HCT116 (cell line): Measurements from ENCODE around the gene CRTC1. TPM values are rescaled to one million over a fixed set of nuclear protein-coding genes. Genes with fewer than 3 reads are reported as not detected.
A peak's percentile ranks its signal among the peaks of the same experiment; 100 is the strongest.

Source experiments
- ATAC-seq: fragments of 200-7000 bp; cut with Tn5 transposase; 2 replicates; pipeline ENCODE4 v1.9.1; 2020; ENCODE audit warnings: mild to moderate bottlenecking, moderate library complexity
- BruUV-seq: library from RNA; stranded (reverse); fragments of 400-500 nt; replicated peaks from 2 replicates; lab custom pipeline; 2021; lab: Mats Ljungman, UMichigan
- CTCF ChIA-PET: fragments of 300-600 bp; sonication (Branson Sonifier 250); formaldehyde crosslinking; loops from one replicate; lab custom pipeline; 2021; ENCODE audit warnings: antibody characterized with exemption; lab: Charles Lee
- POLR2A ChIA-PET: fragments of 300-600, 350-600 bp; sonication (Branson Sonifier 250); formaldehyde crosslinking; loops from one replicate; lab custom pipeline; 2021; ENCODE audit warnings: antibody characterized with exemption; lab: Charles Lee
- RAD21 ChIA-PET, 2 experiments: fragments of 300-600 bp; sonication (Branson Sonifier 250); formaldehyde crosslinking; loops; one replicate each; lab custom pipeline; 2023; ENCODE audit warnings: low total read pairs in 2 of 2; ENCODE audit not compliant: uncharacterized antibody in 2 of 2, unreplicated experiment in 2 of 2, low non-redundant PET in 1 of 2; lab: Charles Lee
- DNase-seq: peaks from one replicate; pipeline ENCODE4 v3.0.0-alpha.2; 2010; ENCODE audit warnings: low read depth, low spot score
- H2AFZ ChIP-seq: fragments of 200-600 bp; shearing (Covaris generic), sonication (generic); 2 replicates; pipeline ENCODE4 v1.6.1; 2017; ENCODE audit warnings: low read depth, mixed run types, mixed read lengths, antibody characterized with exemption, low read length; ENCODE audit not compliant: poor library complexity, severe bottlenecking
- H3K27ac ChIP-seq: 2 replicates; pipeline ENCODE4 v1.5.1; 2012; ENCODE audit warnings: low read depth, low read length
- H3K27me3 ChIP-seq: fragments of 200-600 bp; sonication (generic); 2 replicates; pipeline ENCODE4 v1.6.1; 2016; ENCODE audit warnings: mixed run types, low read length, mixed read lengths; ENCODE audit not compliant: insufficient read depth
- H3K36me3 ChIP-seq, 2 experiments: fragments of 200-500 bp in 1 of 2; fragments of 200-600 bp in 1 of 2; sonication (Bioruptor generic) in 1 of 2; sonication (generic) in 1 of 2; 2 replicates each; pipeline versions ENCODE4 v1.5.1 to v1.6.1; 2014 to 2016; ENCODE audit warnings: low read length in 2 of 2, inconsistent platforms in 1 of 2, mixed read lengths in 1 of 2, mixed run types in 1 of 2; ENCODE audit not compliant: insufficient read depth in 2 of 2, control insufficient read depth in 1 of 2
- H3K4me1 ChIP-seq, 2 experiments: fragments of 200-600 bp in 1 of 2; sonication (generic) in 1 of 2; 2 replicates each; pipeline versions ENCODE4 v1.5.1 to v1.6.1; 2012 to 2017; ENCODE audit warnings: low read length in 2 of 2, inconsistent platforms in 1 of 2, mild to moderate bottlenecking in 1 of 2, mixed read lengths in 1 of 2, mixed run types in 1 of 2, moderate library complexity in 1 of 2; ENCODE audit not compliant: insufficient read depth in 2 of 2, control insufficient read depth in 1 of 2
- H3K4me2 ChIP-seq: fragments of 200-600 bp; sonication (generic); 2 replicates; pipeline ENCODE4 v1.6.1; 2017; ENCODE audit warnings: mixed run types, low read length, mixed read lengths
- H3K4me3 ChIP-seq, 2 experiments: fragments of 200-600 bp in 1 of 2; sonication (generic) in 1 of 2; replicated peaks in 1 of 2; 2 replicates each; pipeline ENCODE4 v1.5.1; 2011 to 2016; ENCODE audit warnings: low read length in 2 of 2, control low read depth in 1 of 2, low read depth in 1 of 2, mild to moderate bottlenecking in 1 of 2, mixed read lengths in 1 of 2, mixed run types in 1 of 2
- H3K79me2 ChIP-seq: fragments of 200-600 bp; sonication (generic); 2 replicates; pipeline ENCODE4 v1.6.1; 2017; ENCODE audit warnings: mild to moderate bottlenecking, mixed run types, low read length, moderate library complexity, mixed read lengths; ENCODE audit not compliant: insufficient read depth
- H3K9ac ChIP-seq: fragments of 200-600 bp; sonication (generic); 2 replicates; pipeline ENCODE4 v1.6.1; 2016; ENCODE audit warnings: low read length, mixed read lengths
- H3K9me2 ChIP-seq: fragments of 200-600 bp; sonication (generic), shearing (Covaris generic); 2 replicates; pipeline ENCODE4 v1.6.1; 2017; ENCODE audit warnings: mixed run types, mild to moderate bottlenecking, moderate library complexity; ENCODE audit not compliant: insufficient read depth
- H3K9me3 ChIP-seq, 2 experiments: fragments of 200-500 bp in 1 of 2; fragments of 200-600 bp in 1 of 2; sonication (Bioruptor generic) in 1 of 2; sonication (generic) in 1 of 2; 2 replicates each; pipeline ENCODE4 v1.6.1; 2014 to 2017; ENCODE audit warnings: low read length in 2 of 2, mixed read lengths in 2 of 2, inconsistent platforms in 1 of 2, low read depth in 1 of 2, mild to moderate bottlenecking in 1 of 2, mixed run types in 1 of 2, moderate library complexity in 1 of 2; ENCODE audit not compliant: control insufficient read depth in 1 of 2, insufficient read depth in 1 of 2
- H4K20me1 ChIP-seq: fragments of 200-600 bp; sonication (generic), shearing (Covaris generic); 2 replicates; pipeline ENCODE4 v1.6.1; 2017; ENCODE audit warnings: mixed run types, mild to moderate bottlenecking, moderate library complexity; ENCODE audit not compliant: insufficient read depth
- EZH2phosphoT487 ChIP-seq: fragments of 200-600 bp; IDR thresholded peaks from 2 replicates; pipeline ENCODE4 v1.6.1; 2018; ENCODE audit warnings: antibody characterized with exemption, borderline replicate concordance
- JUND ChIP-seq: IDR thresholded peaks from 2 replicates; pipeline ENCODE4 v1.6.1; 2012
- POLR2A ChIP-seq: IDR thresholded peaks from 2 replicates; pipeline ENCODE4 v1.7.0; 2011; ENCODE audit warnings: borderline replicate concordance; ENCODE audit not compliant: insufficient read depth, insufficient read length; ENCODE audit errors: extremely low read depth
- ZFX ChIP-seq: fragments of 450-650 bp; IDR thresholded peaks from 2 replicates; pipeline ENCODE4 v1.6.1; 2017
- intact Hi-C: fragments of 100-400 bp; cut with micrococcal nuclease; formaldehyde crosslinking; loops from 2 replicates; pipeline ENCODE4 v1.10.0; 2022
- total RNA-seq: library from RNA; stranded (reverse); gene quantifications from one replicate; pipeline ENCODE4 v1.2.1, GENCODE V29; 2021; ENCODE audit not compliant: unreplicated experiment
- TF ChIP-seq, protein P1 (sequence below): IDR thresholded peaks from 2 replicates; pipeline ENCODE4 v1.6.1; 2012

CRTC1 gene
- total RNA-seq, 1 experiment from 2014 or later = 14.9 TPM

DNA sequence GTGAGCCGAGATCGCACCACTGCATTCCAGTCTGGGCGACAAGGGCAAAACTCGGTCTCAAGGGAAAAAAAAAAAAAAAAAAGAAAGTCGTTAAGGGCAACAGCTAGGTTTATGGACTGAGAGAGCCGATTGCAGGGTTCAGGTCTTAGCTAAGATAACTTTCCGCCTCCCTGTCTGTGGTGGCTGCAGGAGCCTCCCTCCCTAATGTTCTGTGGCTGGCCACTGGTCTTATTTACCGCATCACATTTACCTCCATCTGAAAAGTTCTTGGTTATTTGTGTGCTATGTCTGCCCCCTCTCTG lies 722 bp upstream of the CRTC1 start:
- ATAC-seq (no peak), DNase-seq (no peak)
- ChIA-PET RAD21 (interaction anchor here in 1 of 2 experiments (0.6 kb wide), 1 partner anchor 80 kb away, joined by 4 read pairs; no protein-coding TSS in a partner anchor), POLR2A (interaction anchor here (0.7 kb wide), 1 partner anchor 80 kb away, joined by 3 read pairs; no protein-coding TSS in a partner anchor), CTCF (interaction anchor here (0.7 kb wide), 1 partner anchor 89 kb away, joined by 3 read pairs; no protein-coding TSS in a partner anchor)
- no TSS peak for BruUV-seq
- Histone ChIP-seq H3K9me3 (no peaks in the 10 kb centered on the region), H3K9ac (peak overlapping the region; percentile 63), H2AFZ (no peak overlapping the region), H3K9me2 (no peaks in the 10 kb centered on the region), H3K36me3 (no peaks in the 10 kb centered on the region), H3K4me2 (peak overlapping the region; percentile 81), H3K79me2 (peaks cover 16% of the 10 kb centered on the region), H3K4me1 (peaks cover 19 to 31% of the 10 kb centered on the region in 2 experiments), H4K20me1 (no peaks in the 10 kb centered on the region), H3K27me3 (no peaks in the 10 kb centered on the region), H3K4me3 (peak overlapping the region; percentile 59 to 60), H3K27ac (peak overlapping the region; percentile 71)
- intact Hi-C loops = no loop called here
- TF ChIP-seq ZFX = no peak
- TF ChIP-seq JUND = no peak
- no peak for TF ChIP-seq EZH2phosphoT487
- peak; percentile 11 for TF ChIP-seq POLR2A

DNA sequence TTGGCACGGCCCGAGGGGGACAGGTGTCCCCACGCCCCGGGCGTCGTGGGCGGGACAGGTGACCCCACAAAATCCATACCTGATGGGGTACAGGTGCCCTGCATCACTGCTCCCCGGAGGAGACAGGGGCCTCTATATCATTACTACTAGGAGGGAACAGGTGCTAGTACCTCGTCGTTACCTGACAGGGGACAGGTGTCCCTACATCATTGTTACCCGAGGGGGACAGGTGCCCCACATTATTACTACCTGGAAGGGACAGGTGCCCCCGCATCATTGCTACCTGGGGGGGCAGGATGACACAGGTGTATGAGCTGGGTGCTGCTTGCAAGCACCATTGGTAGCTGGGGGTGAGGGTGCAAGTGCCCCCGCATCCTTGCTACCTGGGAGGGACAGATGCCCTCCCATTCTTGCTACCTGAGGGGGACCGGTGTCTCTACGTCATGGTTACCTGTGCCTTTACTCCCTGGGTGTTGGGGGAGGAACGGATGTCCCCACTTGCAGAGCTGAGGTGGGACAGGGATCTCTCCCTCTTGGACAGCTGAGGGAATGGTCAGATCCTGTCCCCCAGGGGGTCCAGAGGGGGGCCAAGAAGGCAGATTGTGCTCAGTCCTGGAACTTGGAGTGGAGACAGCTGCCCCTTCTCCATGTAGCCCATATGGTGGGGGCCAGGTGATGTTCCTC lies 620 bp downstream of the CRTC1 start:
- peaks cover 16% of the 10 kb centered on the region for H3K79me2 ChIP-seq
- BruUV-seq = no TSS peak
- RAD21 ChIA-PET = no interaction called here
- H2AFZ ChIP-seq = no peak overlapping the region
- H3K4me1 ChIP-seq = peaks cover 11 to 31% of the 10 kb centered on the region in 2 experiments
- intact Hi-C loops = no loop called here
- peak overlapping the region; percentile 60 for H3K4me3 ChIP-seq
- TF ChIP-seq, protein P1, sequence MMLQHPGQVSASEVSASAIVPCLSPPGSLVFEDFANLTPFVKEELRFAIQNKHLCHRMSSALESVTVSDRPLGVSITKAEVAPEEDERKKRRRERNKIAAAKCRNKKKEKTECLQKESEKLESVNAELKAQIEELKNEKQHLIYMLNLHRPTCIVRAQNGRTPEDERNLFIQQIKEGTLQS = no peak
- H3K9me2 ChIP-seq = no peaks in the 10 kb centered on the region
- H3K4me2 ChIP-seq = peak overlapping the region; percentile 81
- H3K9me3 ChIP-seq = no peaks in the 10 kb centered on the region
- peak overlapping the region; percentile 57 for H3K9ac ChIP-seq
- CTCF ChIA-PET = interaction anchor here (1.3 kb wide), 1 partner anchor 94 kb away, joined by 3 read pairs; no protein-coding TSS in a partner anchor
- ATAC-seq (peak; percentile 34), DNase-seq (no peak)
- H3K27me3 ChIP-seq = no peaks in the 10 kb centered on the region
- H4K20me1 ChIP-seq = no peaks in the 10 kb centered on the region
- POLR2A ChIA-PET = no interaction called here
- H3K36me3 ChIP-seq = no peaks in the 10 kb centered on the region
- no peak overlapping the region; the same call in 1 of the 2 replicates for H3K27ac ChIP-seq
